ENCODE data around the gene GRIK2. TPM values are rescaled to one million over a fixed set of nuclear protein-coding genes. Genes with fewer than 3 reads are reported as not detected.

GRIK2 gene
- total RNA-seq, 1 experiment from 2014 or later: 0.70 TPM

DNA sequence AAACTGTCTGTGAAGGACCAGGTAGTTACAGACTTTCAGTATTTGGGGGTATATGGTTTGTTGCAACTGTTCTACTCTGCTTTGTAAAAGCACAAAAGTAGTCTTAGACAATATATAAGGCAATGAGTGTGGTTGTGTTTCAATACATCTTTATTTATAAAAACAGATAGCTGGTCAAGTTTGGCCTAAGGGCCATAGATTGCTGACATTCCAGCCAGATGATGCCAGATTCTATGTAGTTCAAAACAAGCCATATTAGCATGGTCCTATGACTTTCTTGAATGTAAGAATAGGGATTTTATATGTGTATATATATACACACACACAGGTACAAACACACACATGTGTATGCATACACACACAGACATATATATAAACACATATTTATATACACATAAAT, 201.8 kb downstream of the GRIK2 start:
- Histone ChIP-seq H3K79me2 (ENCODE audit: insufficient read depth, low read length) (no peaks in the 10 kb centered on the region), H4K91ac (ENCODE audit: insufficient read length, low read depth, low read length) (no peak overlapping the region), H4K5ac (ENCODE audit: insufficient read length, low read depth, low read length) (no peak overlapping the region), H4K20me1 (ENCODE audit: control insufficient read depth, insufficient read depth, insufficient read length) (no peaks in the 10 kb centered on the region), H3K18ac (ENCODE audit: insufficient read length, low read depth, low read length) (no peak overlapping the region), H2AFZ (ENCODE audit: low read length) (no peak overlapping the region), H2AK5ac (ENCODE audit: insufficient read length, low read length) (no peak overlapping the region), H3K4ac (ENCODE audit: low read depth, low read length) (no peak overlapping the region), H3K9ac (ENCODE audit: extremely low read depth, insufficient read length, low read length) (no peak overlapping the region), H3K27me3 (ENCODE audit: insufficient read depth, low read length) (no peaks in the 10 kb centered on the region), H2BK120ac (ENCODE audit: low read depth, low read length, poor library complexity, severe bottlenecking) (no peak overlapping the region), H2BK20ac (ENCODE audit: low read depth, low read length, poor library complexity, severe bottlenecking) (no peak overlapping the region), H4K8ac (replicated peaks; ENCODE audit: insufficient read length, low read depth, low read length) (no peak overlapping the region), H3K4me1 (ENCODE audit: insufficient read depth, low read length) (0 out of 2 replicates have a peak, but pooled peaks cover 2% of the 10 kb centered on the region), H3K27ac (ENCODE audit: insufficient read length, low read depth, low read length) (no peak overlapping the region), H3K23ac (ENCODE audit: insufficient read length, low read depth, low read length) (no peak overlapping the region), H3K14ac (ENCODE audit: insufficient read depth, low read length) (no peak overlapping the region), H3K23me2 (ENCODE audit: insufficient read length, low read depth, low read length, poor library complexity, severe bottlenecking) (no peaks in the 10 kb centered on the region), H3K79me1 (ENCODE audit: insufficient read depth, low read depth, low read length, poor library complexity, severe bottlenecking) (no peaks in the 10 kb centered on the region), H3K56ac (ENCODE audit: insufficient read length, low read depth, low read length) (no peak overlapping the region), H2BK12ac (ENCODE audit: insufficient read length, low read depth, low read length) (no peak overlapping the region), H3K9me3 (ENCODE audit: control insufficient read depth, low read depth, low read length) (no peaks in the 10 kb centered on the region), H2BK15ac (ENCODE audit: low read depth, low read length) (no peak overlapping the region), H3K4me2 (ENCODE audit: insufficient read depth, insufficient read length, low read length) (no peak overlapping the region), H3T11ph (ENCODE audit: low read length) (no peak overlapping the region), H2BK5ac (ENCODE audit: insufficient read length, low read length) (no peak overlapping the region)
- no peak overlapping the region for H3K4me3 Mint-ChIP-seq
- no peaks in the 10 kb centered on the region for H3K27me3 Mint-ChIP-seq (ENCODE audit: low read depth)
- no peak overlapping the region for H3K27ac Mint-ChIP-seq
- no peak for DNase-seq
- peaks cover 10 to 12% of the 10 kb centered on the region in 2 experiments for H3K4me1 Mint-ChIP-seq
- no peaks in the 10 kb centered on the region for H3K9me3 Mint-ChIP-seq
- H3K36me3 Mint-ChIP-seq (ENCODE audit: insufficient read depth in 1 of 3, low read depth in 3 of 3): no peaks in the 10 kb centered on the region
- TF ChIP-seq CTCF (conservative IDR thresholded peaks at IDR 0.05): no peak

Data from H9 (cell line).